Epidermal melanocyte (primary cell): Measurements from ENCODE around the gene HSP90B1.
A peak's percentile ranks its signal among the peaks of the same experiment; 100 is the strongest.

Source experiments
- DNase-seq: peaks from one replicate; pipeline ENCODE4 v3.0.0; 2011; ENCODE audit warnings: low spot score; ENCODE audit not compliant: insufficient read length

Gene HSP90B1

DNA sequence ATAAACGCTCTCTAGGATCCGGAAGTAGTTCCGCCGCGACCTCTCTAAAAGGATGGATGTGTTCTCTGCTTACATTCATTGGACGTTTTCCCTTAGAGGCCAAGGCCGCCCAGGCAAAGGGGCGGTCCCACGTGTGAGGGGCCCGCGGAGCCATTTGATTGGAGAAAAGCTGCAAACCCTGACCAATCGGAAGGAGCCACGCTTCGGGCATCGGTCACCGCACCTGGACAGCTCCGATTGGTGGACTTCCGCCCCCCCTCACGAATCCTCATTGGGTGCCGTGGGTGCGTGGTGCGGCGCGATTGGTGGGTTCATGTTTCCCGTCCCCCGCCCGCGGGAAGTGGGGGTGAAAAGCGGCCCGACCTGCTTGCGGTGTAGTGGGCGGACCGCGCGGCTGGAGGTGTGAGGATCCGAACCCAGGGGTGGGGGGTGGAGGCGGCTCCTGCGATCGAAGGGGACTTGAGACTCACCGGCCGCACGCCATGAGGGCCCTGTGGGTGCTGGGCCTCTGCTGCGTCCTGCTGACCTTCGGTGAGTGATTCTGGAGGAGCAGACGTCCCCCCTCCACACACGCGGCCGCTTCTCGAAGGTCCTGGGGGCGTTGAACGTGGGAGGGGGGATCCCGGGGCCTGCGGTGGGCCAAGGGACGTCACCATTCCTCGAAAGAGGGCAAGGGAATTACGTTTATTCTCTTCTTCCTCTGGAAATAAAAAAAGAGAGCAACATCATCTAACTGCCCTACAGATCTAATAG lies at the start of gene HSP90B1:
Gene HSP90B1, plus strand, starts transcription at position 377 of the 753 bp plus-strand sequence. Its CDS starts 106 bp downstream, at position 483.
- peak; percentile 97 for DNase-seq

DNA sequence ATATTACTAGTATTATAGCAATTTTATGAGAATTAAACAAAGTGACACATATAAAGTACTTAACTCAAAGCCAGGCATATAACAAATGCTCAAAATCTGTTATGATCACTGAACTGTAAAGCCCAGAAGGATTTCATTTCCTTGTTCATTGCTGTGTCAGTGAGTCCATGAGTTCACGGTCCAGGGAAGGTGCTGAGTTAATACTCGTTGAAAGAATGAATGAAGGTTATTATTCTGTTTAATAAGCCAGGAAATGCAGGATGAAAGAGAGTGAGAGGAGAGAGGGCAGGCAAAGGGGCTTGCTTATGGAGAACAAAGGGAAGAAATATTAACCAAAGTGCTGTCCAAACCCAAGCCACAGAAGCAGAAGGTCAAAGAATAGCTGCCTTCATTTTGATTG lies 48.9 kb upstream of the HSP90B1 start:
- DNase-seq: no peak

DNA sequence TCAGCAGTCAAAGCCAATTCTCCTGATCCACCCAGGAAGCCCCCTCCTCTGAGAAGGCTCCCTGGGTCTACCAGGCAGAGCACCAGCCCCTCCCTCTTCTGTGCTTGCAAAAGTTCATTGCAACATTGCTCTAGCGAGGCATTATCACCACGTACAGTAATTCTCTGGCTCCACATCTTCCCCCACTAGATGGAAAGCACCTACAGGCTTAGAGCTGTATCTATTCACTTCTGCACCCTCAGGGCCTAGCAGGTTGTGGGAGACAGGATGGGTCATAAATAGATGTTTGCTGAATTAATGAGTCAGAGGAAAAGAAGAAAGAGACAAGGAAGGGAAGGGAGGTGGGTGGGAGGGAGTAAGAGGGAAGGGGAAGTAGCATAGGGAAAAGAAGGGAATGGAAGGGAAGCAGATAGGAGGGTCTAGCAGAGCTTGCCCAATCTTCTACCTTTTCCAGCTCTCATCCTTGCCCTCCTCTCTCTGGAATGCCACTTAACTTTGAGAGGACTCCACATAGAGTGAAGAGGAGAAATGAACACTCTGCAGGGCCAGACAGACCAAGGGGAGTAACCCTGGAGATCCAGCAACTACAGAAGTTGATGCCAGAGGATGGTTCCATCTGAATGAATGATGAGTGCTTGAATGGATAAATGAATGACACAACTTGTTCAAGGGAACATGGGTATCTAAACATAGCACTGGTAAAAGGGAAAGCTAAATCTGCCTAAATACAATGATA lies 47.2 kb upstream of the HSP90B1 start:
- DNase-seq: no peak

DNA sequence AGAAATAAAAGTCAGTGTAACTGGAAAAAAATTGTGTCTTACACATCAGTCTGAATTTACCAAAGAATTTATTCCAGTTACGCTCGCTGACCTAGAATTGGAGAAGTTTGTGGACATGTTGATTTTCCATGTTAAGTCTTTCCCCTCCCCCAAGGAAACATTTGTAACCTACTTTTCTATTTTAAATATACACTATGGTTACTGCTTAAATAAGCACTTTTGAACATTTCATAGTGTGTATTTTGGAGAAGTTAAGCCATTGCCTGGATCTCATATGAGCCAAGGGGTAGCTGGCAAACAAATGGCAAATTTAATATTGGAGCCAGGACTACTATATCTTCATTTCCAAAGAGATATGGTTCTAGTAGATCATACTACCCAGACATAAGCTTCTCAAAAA lies 46.3 kb upstream of the HSP90B1 start:
- no peak for DNase-seq

DNA sequence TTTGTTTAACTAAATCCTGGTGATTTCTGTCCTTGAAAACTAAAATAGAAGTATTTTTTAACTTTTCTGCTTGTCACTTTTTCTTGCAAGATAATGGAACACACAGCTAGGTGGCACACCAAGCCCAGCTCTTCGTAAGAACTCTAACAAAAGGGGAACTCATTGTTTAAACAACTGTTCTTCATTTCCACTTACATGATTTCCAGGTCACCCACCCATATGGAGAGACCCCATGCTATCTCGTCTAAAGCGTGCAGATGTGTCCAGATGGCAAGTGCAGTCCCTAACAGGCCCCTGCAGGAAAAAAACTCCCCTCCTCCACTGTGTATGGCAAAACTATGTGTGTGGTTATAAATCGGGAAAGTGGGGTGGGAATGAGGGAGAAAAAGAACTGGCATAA lies 45.9 kb upstream of the HSP90B1 start:
- DNase-seq: no peak

DNA sequence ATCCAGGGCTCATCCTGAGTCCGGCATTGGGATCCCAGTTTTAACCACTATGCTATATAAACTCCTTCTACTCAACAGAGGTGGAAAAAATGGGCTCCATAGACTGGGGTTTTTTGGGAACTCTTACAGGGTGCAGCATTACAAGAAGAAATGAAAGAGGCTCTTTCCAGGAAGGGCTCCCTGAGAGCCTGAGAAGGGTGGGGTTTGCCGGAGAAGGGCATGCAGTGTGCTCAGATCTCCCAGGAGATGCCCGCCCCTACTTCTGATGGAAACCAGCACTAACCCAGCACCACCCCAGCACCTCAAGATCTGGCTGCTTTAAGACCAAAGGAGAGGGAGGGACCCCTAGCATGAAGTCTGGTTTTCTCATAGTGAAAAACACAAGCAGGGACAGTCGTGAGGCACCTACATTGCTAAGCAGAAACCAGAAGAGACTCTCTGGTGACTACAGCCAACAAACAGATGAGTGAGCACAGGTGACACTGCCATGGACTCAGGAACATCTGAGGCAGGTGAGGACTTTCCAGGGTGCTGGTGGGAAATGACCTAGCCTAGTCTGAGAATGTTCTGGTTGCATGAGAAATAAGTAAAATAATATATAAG lies 43.9 kb upstream of the HSP90B1 start:
- no peak for DNase-seq

DNA sequence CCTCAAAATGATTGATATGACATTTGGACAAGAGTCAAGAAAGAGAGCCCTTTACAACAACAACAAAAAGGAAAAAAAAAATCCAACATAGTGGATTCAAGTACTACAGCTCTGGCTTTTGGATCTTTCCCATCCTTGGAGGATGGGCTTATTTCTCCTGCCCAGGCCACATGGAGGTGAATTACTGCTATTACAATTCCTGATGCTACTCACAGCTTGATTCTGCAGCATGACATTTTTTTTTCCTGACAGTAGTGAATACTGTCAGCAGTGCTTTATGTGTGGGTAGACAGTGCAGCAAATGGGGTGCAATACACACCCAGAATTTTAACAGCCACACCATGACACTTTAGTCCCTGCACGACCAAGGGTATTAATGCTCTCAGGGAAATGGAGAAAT lies 42.5 kb upstream of the HSP90B1 start:
- no peak for DNase-seq

DNA sequence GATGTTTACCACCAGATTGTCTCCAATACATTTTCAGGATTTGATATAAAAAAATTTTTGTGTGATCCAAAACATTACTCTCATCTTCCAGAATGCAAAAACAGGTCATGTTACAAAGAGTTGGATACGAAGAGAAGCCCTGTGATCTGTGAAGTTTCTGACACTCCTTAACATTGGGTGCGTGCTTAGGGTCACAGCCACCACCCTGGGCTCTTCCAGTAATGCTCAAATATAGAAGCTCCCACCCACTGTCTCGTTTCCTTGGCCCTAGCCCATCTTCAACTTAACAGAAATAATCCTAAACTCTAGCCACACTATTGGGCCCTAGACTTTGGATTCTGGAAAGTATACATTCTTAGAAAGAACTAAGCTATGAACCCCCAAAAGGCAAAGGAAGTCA lies 32.9 kb upstream of the HSP90B1 start:
- no peak for DNase-seq

DNA sequence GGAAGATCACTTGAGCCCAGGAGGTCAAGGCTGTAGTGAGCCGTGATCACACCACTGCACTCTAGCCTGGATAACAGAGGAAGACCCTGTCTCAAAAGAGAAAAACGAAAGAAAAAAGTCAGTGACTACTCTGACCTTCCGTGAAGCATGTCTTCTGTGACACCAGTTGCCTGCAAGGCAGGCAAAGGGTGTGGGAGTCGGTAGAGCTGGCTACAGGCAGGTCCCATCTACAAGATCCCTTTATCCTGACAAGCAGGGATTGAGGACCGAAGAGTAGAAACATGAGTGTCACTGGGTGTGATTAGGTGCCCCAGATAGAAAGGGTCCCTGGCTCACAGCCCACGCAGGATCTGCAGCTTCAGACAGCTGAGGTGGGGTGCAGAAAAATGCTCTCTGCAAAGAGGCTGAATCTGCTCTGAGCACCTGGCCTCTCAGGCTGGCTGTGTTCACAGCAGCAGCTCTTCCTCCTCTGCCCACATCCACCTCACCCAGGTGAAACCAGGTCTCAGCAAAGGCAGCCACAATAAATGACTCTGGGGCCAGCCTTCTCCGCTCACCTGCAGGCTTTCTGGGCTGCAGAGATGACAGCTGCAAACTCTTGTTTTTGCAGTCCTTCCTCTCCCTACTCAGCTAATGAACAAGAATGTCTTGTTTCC lies 28.6 kb upstream of the HSP90B1 start:
- DNase-seq: no peak

DNA sequence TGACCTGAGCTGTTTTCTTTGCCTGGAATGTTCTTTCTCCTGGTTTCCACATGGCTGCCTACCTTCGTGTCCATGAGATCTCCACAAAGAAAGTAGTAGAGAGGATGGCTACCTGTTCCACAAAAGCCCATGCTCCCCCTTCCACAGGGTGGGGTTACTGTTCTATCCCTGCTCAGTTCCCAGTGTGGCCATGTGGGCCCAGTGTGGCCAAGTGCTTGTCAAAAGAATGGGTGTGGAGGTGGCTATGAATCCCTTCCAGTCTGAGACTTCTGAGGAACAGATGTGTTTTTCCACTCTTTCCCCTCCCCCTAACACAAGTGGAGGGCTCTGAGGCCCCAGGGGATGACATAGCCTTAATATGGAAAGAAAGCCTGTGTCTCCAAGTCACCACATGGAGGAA lies 26.2 kb upstream of the HSP90B1 start:
- DNase-seq: no peak

DNA sequence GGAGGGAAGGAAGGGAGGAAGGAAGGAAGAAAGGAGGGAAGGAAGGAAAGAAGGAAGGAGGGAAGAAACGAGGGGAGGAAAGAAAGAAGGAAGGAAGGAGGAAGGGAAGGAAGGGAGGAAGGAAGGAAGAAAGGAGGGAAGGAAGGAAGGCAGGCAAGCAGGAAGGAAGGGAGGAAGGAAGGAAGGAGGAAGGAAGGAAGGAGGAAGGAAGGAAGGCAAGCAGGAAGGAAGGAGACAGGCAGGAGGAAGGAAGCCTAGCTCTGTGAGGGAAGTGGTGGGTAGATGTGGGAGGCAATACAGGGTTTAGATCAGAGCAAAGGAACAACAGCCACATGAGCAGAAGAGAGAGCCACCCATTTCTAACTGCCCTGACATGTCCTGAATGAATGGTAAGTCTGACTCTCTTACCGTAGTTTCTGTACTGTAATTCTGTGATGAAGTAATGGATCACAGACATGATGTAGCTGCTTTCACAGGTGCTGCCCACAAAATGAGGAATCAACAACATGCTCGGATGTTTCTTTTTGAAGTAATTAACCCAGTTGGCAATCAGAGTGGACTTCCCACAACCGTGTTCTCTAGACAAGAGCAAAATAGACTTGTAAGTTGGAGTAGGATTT lies 24.4 kb upstream of the HSP90B1 start:
- no peak for DNase-seq

DNA sequence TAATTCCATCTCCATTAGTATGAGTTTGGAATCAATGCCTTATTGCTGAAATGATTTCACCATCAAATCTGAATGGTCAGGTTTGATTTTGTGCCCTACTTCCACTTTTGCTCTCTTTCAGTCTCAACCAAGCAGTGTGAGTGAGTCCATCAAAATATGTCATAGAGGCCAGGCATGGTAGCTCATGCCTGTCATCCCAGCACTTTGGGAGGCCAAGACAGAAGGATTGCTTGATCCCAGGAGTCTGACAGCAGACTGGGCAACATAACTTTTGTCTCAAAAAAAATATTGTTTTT lies 22.0 kb upstream of the HSP90B1 start:
- DNase-seq: no peak

DNA sequence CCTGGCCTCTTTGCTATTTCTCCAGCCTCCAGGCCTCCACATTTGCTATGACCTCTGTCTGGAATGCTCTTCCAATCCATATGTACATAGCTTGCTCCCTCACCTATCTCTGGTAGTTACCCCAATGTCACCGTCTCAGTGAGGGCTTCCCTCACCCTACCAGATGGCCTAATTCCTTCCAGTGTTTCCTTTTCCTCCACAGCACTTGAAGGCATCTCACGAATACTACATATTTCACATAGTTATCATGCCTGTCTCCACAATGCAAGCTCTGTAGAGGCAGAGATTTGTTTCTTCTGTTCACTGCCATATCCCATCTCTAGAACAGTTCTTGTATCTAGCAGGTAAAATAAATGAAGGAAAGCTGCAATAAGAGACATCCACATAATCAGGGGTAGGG lies 21.3 kb upstream of the HSP90B1 start:
- DNase-seq: peak; percentile 49

DNA sequence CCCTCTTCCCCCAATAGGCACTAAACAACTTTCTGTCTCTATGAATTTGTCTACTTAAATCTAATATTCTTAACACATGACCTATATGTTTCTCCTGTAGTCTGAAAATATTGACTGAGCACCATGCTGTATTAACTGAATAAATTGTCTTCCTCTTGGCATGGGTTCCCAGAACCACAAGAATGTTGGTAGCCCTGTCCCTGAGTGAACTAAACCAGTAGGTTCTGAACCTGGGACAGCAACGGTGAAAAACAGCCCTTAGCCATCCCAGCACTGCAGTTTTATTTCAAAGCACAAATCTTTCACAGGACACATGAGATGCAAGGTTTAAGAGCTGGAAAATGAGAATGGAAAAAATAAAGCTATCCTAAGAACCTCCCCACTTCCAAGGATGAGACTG lies 20.4 kb upstream of the HSP90B1 start:
- no peak for DNase-seq

DNA sequence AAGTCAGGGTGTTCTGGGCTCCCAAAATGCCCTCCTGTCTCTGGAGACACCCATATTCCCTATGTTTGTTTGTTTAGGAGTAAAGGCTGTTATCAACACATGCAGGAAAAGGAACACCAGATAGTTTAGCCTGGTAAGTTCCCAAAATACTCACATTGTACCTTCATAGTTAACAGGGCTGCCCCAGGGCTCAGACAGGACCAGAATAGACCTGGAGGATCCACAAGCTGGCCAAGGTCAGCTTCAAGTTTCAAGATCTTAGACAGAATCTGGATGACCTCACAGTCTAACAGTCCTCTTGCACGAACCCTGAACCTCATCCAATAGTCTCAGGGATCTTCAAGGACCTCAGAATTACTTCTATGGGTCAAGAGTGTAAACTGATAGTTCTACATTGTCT lies 18.1 kb upstream of the HSP90B1 start:
- DNase-seq: no peak

DNA sequence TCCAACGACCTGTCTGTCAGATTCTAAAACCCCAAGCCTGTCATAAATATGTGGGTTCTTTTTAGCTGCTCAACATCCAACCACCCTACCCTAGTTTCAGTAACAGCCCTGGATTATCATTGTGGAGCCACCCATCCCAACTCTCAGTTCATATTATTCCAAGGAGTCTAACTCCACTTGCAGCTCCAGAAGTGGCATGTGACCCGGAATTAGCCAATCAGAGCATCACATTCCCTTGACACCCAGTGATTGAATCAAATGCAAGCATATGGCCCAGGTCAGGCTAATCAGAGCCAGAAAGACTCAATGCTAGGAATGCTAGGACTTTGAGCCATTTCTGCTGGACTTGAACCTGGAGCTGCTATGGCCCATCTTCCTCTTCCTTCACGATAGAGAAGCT lies 17.1 kb upstream of the HSP90B1 start:
- DNase-seq: no peak

DNA sequence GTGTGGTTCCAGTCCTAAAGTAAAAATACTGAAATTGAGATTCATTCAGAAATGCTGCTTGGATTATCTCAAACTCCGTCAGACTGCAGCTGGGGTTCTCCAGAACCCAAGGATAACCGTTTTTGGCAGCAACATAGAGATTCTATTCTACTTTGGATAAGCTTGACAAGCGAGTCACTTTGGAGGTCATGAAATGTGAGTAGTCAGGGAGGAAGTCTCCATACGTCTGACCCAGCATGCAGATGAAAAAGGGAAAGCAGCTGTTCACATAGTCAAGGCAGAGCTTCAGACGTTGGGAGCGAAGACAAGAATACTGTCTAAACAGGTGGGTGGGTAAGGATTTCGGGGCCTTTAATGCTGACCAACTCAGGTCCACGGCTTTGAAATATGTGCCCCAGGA lies 14.9 kb upstream of the HSP90B1 start:
- DNase-seq: no peak

DNA sequence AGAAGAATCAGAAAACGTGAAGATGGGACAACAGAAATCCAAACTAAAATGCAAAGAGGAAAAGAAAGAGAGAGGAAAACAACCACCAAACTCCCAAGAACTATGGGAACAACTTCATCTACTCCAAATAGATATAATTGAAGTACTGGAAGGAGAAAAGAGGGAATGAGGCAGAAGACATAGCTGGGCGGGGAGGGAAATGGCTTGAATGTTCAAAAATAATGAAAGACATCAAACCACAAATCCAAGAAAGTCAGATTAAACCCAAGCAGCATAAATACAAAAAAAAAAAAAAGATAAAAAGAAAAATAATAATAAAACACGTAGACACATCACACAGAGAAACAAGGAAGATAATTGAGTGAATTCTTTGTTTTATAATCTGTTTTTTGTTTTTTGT lies 12.3 kb upstream of the HSP90B1 start:
- no peak for DNase-seq

DNA sequence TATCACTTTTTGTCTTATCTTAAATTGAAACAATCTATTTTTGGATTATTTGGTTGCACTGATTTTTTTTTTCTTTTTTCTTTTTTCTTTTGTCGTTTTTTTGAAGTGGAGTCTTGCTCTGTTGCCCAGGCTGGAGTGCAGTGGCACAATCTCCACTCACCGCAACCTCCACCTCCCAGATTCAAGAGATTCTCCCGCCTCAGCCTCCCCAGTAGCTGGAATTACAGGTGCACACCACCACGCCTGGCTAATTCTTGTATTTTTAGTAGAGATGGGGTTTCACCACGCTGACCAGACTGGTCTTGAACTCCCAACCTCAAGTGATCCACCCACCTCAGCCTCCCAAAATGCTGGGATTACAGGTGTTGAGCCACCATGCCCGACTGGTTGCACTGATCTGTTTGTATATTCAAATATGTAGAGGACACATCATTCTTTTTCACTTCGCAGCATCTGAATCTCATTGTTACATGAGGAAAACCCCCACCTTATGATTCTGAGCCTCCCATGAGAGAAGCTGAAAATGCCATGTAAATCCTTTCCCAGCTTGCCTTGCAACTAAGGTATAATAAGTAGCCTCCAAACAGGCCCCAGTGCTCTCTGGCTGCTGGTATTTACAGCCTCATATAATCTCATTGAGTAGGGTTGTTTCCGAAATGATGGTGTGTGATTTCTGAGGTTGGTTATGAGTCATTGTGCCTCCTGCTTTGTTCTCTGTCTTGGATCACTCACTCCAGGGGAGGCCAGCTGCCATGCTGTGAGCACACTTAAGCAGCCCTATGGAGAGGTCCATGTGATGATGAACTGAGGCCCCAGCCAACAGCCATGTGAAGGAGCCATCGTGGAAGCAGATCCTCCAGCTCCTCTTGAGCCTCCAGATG lies 5.2 kb upstream of the HSP90B1 start:
- DNase-seq: no peak

DNA sequence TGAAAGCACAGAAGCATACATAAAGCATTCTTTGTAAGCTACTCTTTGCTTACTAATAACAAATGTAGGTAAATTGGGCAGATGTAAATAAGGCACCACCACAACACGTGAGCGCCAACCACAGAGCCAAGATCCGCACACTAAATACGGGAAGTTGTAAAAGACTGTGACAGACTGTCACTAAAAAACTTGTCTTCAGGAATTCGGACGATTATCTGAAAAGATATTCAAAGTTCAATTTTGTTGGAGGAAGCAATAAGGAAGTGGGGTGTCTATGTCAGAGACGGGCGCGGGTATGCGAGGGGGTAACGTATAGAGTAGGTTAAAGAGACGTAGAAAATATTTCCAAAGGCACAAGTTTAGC lies 1.5 kb upstream of the HSP90B1 start:
- no peak for DNase-seq
